MCF 10A (cell line): Measurements from ENCODE around the gene IQSEC1. TPM values are rescaled to one million over a fixed set of nuclear protein-coding genes. Genes with fewer than 3 reads are reported as not detected.

Experiments used
- BruUV-seq: library from RNA; stranded (reverse); fragments of 400-500 nt; replicated peaks from 2 replicates; lab custom pipeline; 2021; lab: Mats Ljungman, UMichigan
- CTCF ChIA-PET: fragments of 300-600 bp; sonication (Branson Sonifier 250); formaldehyde crosslinking; extraction: SDS; loops from one replicate; lab custom pipeline; 2021; ENCODE audit warnings: antibody characterized with exemption, inconsistent platforms; lab: Yijun Ruan, JAX
- POLR2A ChIA-PET: fragments of 300-600, 350-650 bp; sonication (Branson Sonifier 250); formaldehyde crosslinking; extraction: SDS; loops from one replicate; lab custom pipeline; 2020; ENCODE audit warnings: antibody characterized with exemption, inconsistent platforms; lab: Yijun Ruan, JAX
- DNase-seq: peaks from one replicate; pipeline ENCODE4 v3.0.0-alpha.2; 2018; ENCODE audit not compliant: unreplicated experiment
- H3K27ac Mint-ChIP-seq: one replicate; pipeline ENCODE4 v1.8.0; 2022; ENCODE audit warnings: mild to moderate bottlenecking, low read depth, mixed read lengths; ENCODE audit not compliant: unreplicated experiment
- H3K27me3 Mint-ChIP-seq: one replicate; pipeline ENCODE4 v1.8.0; 2022; ENCODE audit warnings: mixed read lengths; ENCODE audit not compliant: insufficient read depth, unreplicated experiment
- H3K36me3 Mint-ChIP-seq: one replicate; pipeline ENCODE4 v1.8.0; 2022; ENCODE audit warnings: mild to moderate bottlenecking, moderate library complexity, mixed read lengths; ENCODE audit not compliant: insufficient read depth, unreplicated experiment
- H3K4me1 Mint-ChIP-seq: one replicate; pipeline ENCODE4 v1.8.0; 2022; ENCODE audit warnings: mixed read lengths; ENCODE audit not compliant: insufficient read depth, unreplicated experiment
- H3K4me3 Mint-ChIP-seq: one replicate; pipeline ENCODE4 v1.8.0; 2022; ENCODE audit warnings: mild to moderate bottlenecking, moderate library complexity, mixed read lengths; ENCODE audit not compliant: unreplicated experiment
- H3K9me3 Mint-ChIP-seq: one replicate; pipeline ENCODE4 v1.8.0; 2022; ENCODE audit warnings: mixed read lengths; ENCODE audit not compliant: unreplicated experiment
- CTCF ChIP-seq: fragments of 200-600 bp; IDR thresholded peaks from one replicate; pipeline ENCODE4 v1.8.0; 2022; ENCODE audit warnings: antibody characterized with exemption, mild to moderate bottlenecking; ENCODE audit not compliant: unreplicated experiment
- intact Hi-C: fragments of 100-400 bp; cut with micrococcal nuclease; formaldehyde crosslinking; loops from 2 replicates; pipeline ENCODE4 v1.14.1; 2022
- total RNA-seq: library from RNA; stranded (reverse); gene quantifications from 2 replicates; pipeline ENCODE4 v1.2.3, GENCODE V29; 2022

The IQSEC1 gene
- total RNA-seq, 1 experiment from 2014 or later: 18.7 TPM

- DNase-seq: no peak
- H3K27me3 Mint-ChIP-seq: no peaks in the 10 kb centered on the region
- no peak for TF ChIP-seq CTCF
- H3K4me3 Mint-ChIP-seq: no peak overlapping the region
- no TSS peak for BruUV-seq
- intact Hi-C loops: no loop called here
- peaks cover 4% of the 10 kb centered on the region for H3K36me3 Mint-ChIP-seq
- ChIA-PET CTCF (interaction anchor here (0.7 kb wide), 1 partner anchor 9 kb away, joined by 3 read pairs; no protein-coding TSS in a partner anchor), POLR2A (interaction anchor here (1.0 kb wide), 1 partner anchor 19 kb away, joined by 3 read pairs; no protein-coding TSS in a partner anchor)
- no peaks in the 10 kb centered on the region for H3K9me3 Mint-ChIP-seq
- no peaks in the 10 kb centered on the region for H3K4me1 Mint-ChIP-seq
- H3K27ac Mint-ChIP-seq: no peak overlapping the region
These were observed 195.1 kb downstream of the IQSEC1 start for GRCh38 chr3:12878141-12878574.

DNA sequence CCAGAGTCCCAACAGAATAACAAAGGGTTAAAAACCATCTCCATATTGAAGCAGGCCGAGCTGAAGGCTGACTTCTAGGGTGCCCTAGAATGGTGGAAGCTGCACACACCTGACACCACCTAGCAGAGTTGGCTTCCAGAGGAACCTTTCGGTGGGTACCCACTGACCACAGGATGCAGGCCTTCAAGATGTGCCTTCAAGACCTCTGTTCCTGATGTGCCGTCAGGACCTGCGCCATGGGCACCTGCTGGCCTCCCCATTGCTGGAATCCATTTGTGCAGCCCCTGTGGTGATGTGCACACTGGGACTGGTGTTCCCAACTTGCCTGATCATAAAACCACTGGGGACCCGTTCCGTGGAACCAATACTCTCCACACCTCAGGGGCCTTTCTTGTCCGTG, 196.2 kb downstream of the IQSEC1 start:
- Mint-ChIP-seq H3K9me3 (no peaks in the 10 kb centered on the region), H3K4me3 (no peak overlapping the region), H3K4me1 (no peaks in the 10 kb centered on the region), H3K36me3 (peaks cover 4% of the 10 kb centered on the region), H3K27me3 (peaks cover under 1% of the 10 kb centered on the region), H3K27ac (no peak overlapping the region)
- ChIA-PET CTCF (interaction anchor here (0.9 to 1.0 kb wide), 2 partner anchors 9 to 14 kb away, joined by 3 to 7 read pairs; no protein-coding TSS in a partner anchor), POLR2A (interaction anchor here (1.2 kb wide), 1 partner anchor 26 kb away, joined by 3 read pairs; no protein-coding TSS in a partner anchor)
- TF ChIP-seq CTCF: no peak
- no peak for DNase-seq
- intact Hi-C loops: no loop called here
- no TSS peak for BruUV-seq

GRCh38 chr3:12875857-12876836, 197.1 kb downstream of the IQSEC1 start:
- TF ChIP-seq CTCF: no peak
- no peaks in the 10 kb centered on the region for H3K36me3 Mint-ChIP-seq
- H3K27me3 Mint-ChIP-seq: peaks cover 10% of the 10 kb centered on the region
- H3K9me3 Mint-ChIP-seq: no peaks in the 10 kb centered on the region
- no peak for DNase-seq
- CTCF ChIA-PET: interaction anchor here (0.5 to 1.0 kb wide), 3 partner anchors 8 to 120 kb away, joined by 3 to 7 read pairs (median 3); no protein-coding TSS in a partner anchor
- no peak overlapping the region for H3K27ac Mint-ChIP-seq
- no peak overlapping the region for H3K4me3 Mint-ChIP-seq
- intact Hi-C loops: no loop called here
- POLR2A ChIA-PET: interaction anchor here (1.2 kb wide), 1 partner anchor 26 kb away, joined by 3 read pairs; no protein-coding TSS in a partner anchor
- no TSS peak for BruUV-seq
- H3K4me1 Mint-ChIP-seq: no peaks in the 10 kb centered on the region

- intact Hi-C loops: no loop called here
- no peak for DNase-seq
- Mint-ChIP-seq H3K9me3 (no peaks in the 10 kb centered on the region), H3K4me3 (no peak overlapping the region), H3K36me3 (no peaks in the 10 kb centered on the region), H3K27ac (no peak overlapping the region), H3K27me3 (peaks cover 20% of the 10 kb centered on the region), H3K4me1 (peaks cover 8% of the 10 kb centered on the region)
- ChIA-PET POLR2A (no interaction called here), CTCF (no interaction called here)
- TF ChIP-seq CTCF: no peak
- BruUV-seq: no TSS peak
These were observed 201.7 kb downstream of the IQSEC1 start for GRCh38 chr3:12871404-12871983.
